Kidney (tissue), 14 donors: ENCODE measurements around the gene NRSN2. TPM values are rescaled to one million over a fixed set of nuclear protein-coding genes. Genes with fewer than 3 reads are reported as not detected.

Experiments used
- DNase-seq, 5 donors: peaks; one replicate each; pipeline ENCODE4 v3.0.0-alpha.2; 2013 to 2020
- FAIRE-seq: peaks from 2 replicates; lab custom pipeline; 2012; peaks lifted over from hg19 to GRCh38; lab: Jason Lieb, UNC
- H3K27ac ChIP-seq, 2 donors: one replicate each; pipeline ENCODE4 v1.7.0; 2013; ENCODE audit warnings: low read depth in 2 of 2, low read length in 2 of 2, inconsistent platforms in 1 of 2
- H3K27me3 ChIP-seq: one replicate; pipeline ENCODE4 v1.7.1; 2013; ENCODE audit warnings: low read length, inconsistent platforms; ENCODE audit not compliant: control insufficient read depth, insufficient read depth
- H3K36me3 ChIP-seq, 3 donors: one replicate each; pipeline versions ENCODE4 v1.7.0 to v1.7.1; 2013; ENCODE audit warnings: low read length in 3 of 3, control low read depth in 1 of 3, inconsistent platforms in 1 of 3; ENCODE audit not compliant: insufficient read depth in 3 of 3, control insufficient read depth in 2 of 3
- H3K4me1 ChIP-seq, 3 donors: one replicate each; pipeline versions ENCODE4 v1.7.0 to v1.7.1; 2013; ENCODE audit warnings: low read length in 3 of 3, inconsistent platforms in 1 of 3, low read depth in 1 of 3; ENCODE audit not compliant: control insufficient read depth in 2 of 3, insufficient read depth in 2 of 3
- H3K4me3 ChIP-seq, 3 donors: one replicate each; pipeline versions ENCODE4 v1.7.0 to v1.8.1; 2013; ENCODE audit warnings: low read length in 3 of 3, control low read depth in 1 of 3, inconsistent platforms in 1 of 3
- H3K9ac ChIP-seq, 3 donors: one replicate each; pipeline versions ENCODE4 v1.7.0 to v1.7.1; 2013; ENCODE audit warnings: low read length in 3 of 3, control low read depth in 1 of 3, inconsistent platforms in 1 of 3
- H3K9me3 ChIP-seq, 3 donors: one replicate each; pipeline versions ENCODE4 v1.7.0 to v1.7.1; 2013; ENCODE audit warnings: low read length in 3 of 3, control low read depth in 1 of 3, inconsistent platforms in 1 of 3; ENCODE audit not compliant: control insufficient read depth in 2 of 3, insufficient read depth in 1 of 3
- intact Hi-C: fragments of 100-400 bp; cut with DNase I; formaldehyde crosslinking; loops from one replicate; pipeline ENCODE4 v1.11.1; 2022
- polyA plus RNA-seq: library from polyadenylated mRNA; stranded (reverse); fragments of 350-450 nt; fragmentation: Illumina TruSeq; extraction: RNeasy Lipid Tissue Mini Kit (QIAGEN cat#74804); gene quantifications from one replicate; pipeline ENCODE4 v1.2.3, GENCODE V29; 2014; ENCODE audit warnings: low read depth, low replicate concordance; ENCODE audit not compliant: insufficient read depth
- total RNA-seq: library from RNA; stranded (reverse); fragmentation: NEBNext Ultra II Directional; extraction: Animal tissue kit (Norgen Biotek cat#: 25700); gene quantifications from one replicate; pipeline ENCODE4 v1.2.1, GENCODE V29; 2021
- TF ChIP-seq, protein P1 (sequence below): IDR thresholded peaks from 3 replicates; pipeline ENCODE4 v1.5.1; 2012; ENCODE audit warnings: mild to moderate bottlenecking, moderate library complexity, borderline replicate concordance; ENCODE audit not compliant: insufficient read depth; ENCODE audit errors: extremely low read depth
- donor health status: control.
- donor health status: control.
- donor health status: control.
- donor health status: control.
- donor health status: control.
- donor health status: DM: yes; HTN: yes; CAD: no.
- donor health status: Normal renal cell carcinoma (clear cell type).

NRSN2 gene
- total and polyA plus RNA-seq, 2 donors from 2014 or later = 48.1 to 50.0 TPM

DNA sequence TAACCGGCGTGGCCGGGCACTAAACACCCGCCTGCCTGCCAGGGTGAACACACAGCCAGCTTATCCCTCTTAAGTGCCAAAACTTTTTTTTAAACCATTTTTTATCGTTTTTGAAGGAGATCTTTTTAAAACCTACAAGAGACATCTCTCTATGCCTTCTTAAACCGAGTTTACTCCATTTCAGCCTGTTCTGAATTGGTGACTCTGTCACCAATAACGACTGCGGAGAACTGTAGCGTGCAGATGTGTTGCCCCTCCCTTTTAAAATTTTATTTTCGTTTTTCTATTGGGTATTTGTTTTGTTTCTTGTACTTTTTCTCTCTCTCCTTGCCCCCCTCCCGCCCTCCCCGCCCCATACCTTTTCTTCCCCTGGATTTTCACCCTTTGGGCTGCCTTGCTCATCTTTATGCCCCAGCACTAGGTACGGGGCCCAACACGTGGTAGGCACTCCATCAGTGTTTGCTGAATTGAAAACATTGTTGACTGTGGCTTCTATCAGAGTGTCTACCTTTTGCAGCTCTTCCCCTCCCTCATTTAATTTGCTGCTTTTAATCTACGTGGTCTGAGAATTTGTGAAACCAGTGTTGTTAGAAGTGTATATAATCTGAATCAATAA is 48.0 kb upstream of the NRSN2 start:
- FAIRE-seq (no peak), DNase-seq (no peak)
- H3K9me3 ChIP-seq = no peaks in the 10 kb centered on the region
- peak overlapping the region; percentile 62 to 99 (median 98) for H3K9ac ChIP-seq
- peaks cover 0 to 3% (median 0%) of the 10 kb centered on the region in 3 donors for H3K36me3 ChIP-seq
- TF ChIP-seq, protein P1, sequence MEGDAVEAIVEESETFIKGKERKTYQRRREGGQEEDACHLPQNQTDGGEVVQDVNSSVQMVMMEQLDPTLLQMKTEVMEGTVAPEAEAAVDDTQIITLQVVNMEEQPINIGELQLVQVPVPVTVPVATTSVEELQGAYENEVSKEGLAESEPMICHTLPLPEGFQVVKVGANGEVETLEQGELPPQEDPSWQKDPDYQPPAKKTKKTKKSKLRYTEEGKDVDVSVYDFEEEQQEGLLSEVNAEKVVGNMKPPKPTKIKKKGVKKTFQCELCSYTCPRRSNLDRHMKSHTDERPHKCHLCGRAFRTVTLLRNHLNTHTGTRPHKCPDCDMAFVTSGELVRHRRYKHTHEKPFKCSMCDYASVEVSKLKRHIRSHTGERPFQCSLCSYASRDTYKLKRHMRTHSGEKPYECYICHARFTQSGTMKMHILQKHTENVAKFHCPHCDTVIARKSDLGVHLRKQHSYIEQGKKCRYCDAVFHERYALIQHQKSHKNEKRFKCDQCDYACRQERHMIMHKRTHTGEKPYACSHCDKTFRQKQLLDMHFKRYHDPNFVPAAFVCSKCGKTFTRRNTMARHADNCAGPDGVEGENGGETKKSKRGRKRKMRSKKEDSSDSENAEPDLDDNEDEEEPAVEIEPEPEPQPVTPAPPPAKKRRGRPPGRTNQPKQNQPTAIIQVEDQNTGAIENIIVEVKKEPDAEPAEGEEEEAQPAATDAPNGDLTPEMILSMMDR = no peak
- intact Hi-C loops = no loop called here
- peak overlapping the region; percentile 95 to 99 for H3K27ac ChIP-seq
- peak overlapping the region; percentile 81 to 97 (median 87) for H3K4me3 ChIP-seq
- no peaks in the 10 kb centered on the region for H3K27me3 ChIP-seq
- H3K4me1 ChIP-seq = peaks cover 7 to 27% (median 22%) of the 10 kb centered on the region in 3 donors

DNA sequence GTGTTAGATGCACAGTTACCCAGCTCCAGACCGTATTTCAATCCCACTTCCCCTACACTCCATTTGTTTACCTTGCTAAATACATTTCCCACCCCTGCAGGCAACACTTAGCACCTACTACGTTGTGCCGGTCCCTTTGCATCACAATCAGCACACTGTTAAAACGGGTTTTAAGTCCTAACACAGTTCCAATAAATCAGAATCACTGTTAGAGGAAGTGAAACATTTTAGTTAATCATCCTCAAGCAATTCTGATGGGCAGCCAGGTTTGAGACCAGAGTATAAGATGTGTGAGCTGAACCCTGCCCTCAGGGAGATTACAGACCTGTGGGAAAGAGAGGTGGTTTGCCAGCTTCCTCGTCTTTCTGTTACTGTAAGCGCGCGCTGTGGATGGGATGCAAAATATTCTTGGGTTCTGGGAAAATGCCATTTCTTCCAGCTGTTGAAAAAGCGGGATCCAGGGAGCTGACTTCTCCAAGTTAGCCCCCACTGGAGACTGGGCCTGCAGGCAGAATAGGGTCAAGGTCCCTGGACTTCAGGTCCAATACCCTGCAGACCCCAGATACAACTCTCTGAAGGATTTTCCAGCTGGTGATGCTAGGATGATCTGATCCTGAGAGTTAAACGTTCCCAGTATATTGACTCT is 46.4 kb upstream of the NRSN2 start:
- H3K27me3 ChIP-seq = no peaks in the 10 kb centered on the region
- H3K9ac ChIP-seq = peak overlapping the region in 1 of 3 donors; percentile 16
- no peak for DNase-seq
- TF ChIP-seq, protein P1 = no peak
- peak overlapping the region; percentile 48 to 97 (median 87) for H3K4me3 ChIP-seq
- intact Hi-C loops = no loop called here
- H3K27ac ChIP-seq = no peak overlapping the region
- H3K4me1 ChIP-seq = peaks cover 7 to 27% (median 22%) of the 10 kb centered on the region in 3 donors
- peaks cover 0 to 3% (median 0%) of the 10 kb centered on the region in 3 donors for H3K36me3 ChIP-seq
- no peak for FAIRE-seq
- no peaks in the 10 kb centered on the region for H3K9me3 ChIP-seq

DNA sequence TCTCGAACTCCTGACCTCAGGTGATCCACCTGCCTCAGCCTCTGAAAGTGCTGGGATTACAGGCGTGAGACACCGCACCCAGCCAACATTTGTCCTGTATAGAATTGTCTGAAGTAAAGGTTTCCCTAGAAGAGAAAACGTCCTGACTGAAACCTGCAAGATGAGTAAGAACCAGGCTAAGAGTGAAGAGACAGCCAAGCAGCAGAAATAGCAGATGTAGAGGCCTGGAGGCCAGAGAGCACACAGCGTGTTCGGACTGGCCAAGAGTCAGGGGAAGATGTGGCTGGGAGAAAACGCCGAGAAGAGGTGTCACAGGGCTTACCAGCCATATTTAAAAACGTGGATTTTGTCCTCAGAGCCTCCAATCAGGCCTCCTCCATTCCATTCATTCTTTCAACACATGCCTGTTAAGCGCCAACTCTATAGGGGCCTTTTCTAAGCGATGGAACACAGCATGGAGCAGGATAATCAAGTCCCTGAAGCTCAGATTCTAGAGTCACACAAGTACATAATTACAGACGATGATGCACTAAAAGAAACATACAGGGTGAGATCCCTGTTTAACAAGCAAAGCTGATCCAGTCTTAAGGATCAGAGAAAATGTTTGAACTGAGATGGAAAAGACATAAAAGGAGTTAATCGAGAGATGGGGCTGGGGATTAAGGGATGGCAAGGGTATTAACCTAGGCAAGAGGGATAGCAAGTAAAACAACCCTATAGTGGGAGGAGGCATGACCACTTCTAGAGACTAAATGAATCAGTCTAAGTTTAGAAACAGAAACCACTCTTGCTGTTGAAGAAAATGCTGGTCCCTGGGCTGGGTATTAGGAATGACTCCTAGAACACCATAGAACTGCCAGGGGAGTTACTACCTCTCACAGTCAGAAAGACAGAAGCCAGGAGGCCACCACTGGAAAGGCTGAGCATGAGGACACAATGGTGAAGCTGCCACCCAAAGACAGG is 44.7 kb upstream of the NRSN2 start:
- Histone ChIP-seq H3K27ac (no peak overlapping the region), H3K36me3 (peaks cover 0 to 3% (median 0%) of the 10 kb centered on the region in 3 donors), H3K9ac (no peak overlapping the region), H3K9me3 (no peaks in the 10 kb centered on the region), H3K4me1 (peaks cover 7 to 25% (median 22%) of the 10 kb centered on the region in 3 donors), H3K27me3 (no peaks in the 10 kb centered on the region), H3K4me3 (no peak overlapping the region)
- TF ChIP-seq, protein P1 = no peak
- no peak for DNase-seq
- FAIRE-seq = no peak
- intact Hi-C loops = no loop called here
